Putamen (tissue), 1 donor: ENCODE data around the gene AQP1.

Experiments
- DNase-seq: peaks from one replicate; pipeline ENCODE4 v3.0.0-alpha.2; 2016; ENCODE audit warnings: low spot score

AQP1 gene

DNA sequence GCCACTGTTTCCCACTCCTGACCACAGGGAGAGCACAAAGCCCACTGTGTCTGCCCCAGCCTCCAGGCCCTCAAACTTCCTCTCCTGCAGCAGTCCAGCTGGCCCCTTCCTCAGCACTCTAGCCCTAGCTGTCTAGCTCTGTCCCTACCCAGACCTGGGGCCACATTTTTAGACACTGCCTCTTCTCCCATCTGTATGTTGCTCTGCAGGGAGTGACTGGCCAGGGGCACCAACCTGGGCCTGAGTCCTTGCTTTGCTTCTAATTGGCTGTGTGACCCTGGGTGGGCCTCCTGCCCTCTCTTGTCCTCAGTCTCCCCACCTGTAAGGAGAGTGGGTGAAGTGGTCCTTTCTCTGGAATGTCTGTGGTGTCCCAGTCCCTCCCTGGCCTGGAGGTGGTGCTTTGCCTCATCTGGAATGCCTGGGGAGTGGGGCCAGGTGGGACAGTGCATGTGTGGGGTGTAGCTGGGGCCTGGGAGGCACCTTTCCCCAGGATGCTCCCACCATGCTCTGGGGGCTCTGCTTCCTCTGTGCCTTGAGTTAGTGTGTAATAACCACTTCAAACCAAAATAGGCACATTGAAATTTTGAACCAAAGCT is 25.1 kb downstream of the AQP1 start:
- no peak for DNase-seq

DNA sequence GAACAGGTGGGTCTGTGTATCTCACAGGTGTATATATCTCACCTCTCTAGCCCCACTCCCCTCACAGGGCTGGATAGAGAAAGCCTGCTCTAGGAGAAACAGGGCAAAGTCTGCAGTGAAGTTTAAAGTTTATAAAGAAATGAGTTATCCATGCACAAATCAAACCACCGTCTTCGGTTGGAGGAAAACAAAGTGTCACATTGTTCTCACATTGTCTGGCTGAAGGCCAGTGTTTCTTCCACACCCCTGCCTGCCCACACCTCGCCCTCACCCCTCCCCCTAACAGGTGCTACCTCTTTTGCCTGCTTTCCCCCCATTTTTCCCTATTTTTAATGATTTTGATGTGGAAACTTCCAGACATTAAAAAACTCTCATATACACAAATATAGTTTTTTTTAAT is 25.8 kb downstream of the AQP1 start:
- no peak for DNase-seq

DNA sequence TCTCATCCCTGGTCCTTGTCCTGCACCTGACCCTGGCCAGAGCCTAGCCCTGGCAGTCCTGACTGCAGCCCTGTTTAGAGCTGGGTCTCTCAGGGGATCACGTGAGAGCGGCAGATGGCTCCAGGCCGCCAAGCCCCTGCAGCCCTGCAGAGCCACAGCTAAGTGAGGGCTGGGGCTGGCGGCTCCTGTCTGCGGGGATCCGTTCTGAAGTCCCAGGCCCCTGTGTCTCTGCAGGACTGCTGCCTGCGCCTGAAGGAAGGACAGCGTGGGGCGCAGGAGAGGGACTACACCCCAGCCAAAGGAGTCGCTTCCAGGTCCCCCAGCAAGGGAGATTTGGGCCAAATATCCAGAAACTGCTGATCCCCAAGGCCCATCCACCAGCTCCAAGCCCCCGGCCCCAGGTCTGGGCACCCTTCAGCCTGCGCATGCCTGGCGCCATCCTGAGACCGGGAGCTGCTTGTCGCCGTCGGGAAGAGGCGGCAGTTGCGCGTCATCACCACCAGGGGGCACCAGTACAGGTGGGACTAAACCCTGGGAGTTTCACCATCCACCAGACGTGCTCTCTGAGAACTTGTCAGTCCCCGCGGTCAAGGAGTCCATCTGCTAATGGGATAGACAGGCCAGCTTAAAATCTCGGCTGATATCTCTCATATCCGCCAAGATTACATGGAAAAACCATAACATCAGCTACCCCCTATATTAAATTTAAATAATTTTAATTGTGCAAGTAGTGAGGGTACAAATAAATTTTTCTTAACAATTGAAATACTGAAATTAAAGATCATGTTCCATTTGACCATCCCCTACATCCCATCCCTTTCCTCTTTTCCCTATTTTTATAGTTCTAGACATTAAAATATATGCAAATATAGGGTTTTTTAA is 27.0 kb downstream of the AQP1 start:
- peak; percentile 39 for DNase-seq

DNA sequence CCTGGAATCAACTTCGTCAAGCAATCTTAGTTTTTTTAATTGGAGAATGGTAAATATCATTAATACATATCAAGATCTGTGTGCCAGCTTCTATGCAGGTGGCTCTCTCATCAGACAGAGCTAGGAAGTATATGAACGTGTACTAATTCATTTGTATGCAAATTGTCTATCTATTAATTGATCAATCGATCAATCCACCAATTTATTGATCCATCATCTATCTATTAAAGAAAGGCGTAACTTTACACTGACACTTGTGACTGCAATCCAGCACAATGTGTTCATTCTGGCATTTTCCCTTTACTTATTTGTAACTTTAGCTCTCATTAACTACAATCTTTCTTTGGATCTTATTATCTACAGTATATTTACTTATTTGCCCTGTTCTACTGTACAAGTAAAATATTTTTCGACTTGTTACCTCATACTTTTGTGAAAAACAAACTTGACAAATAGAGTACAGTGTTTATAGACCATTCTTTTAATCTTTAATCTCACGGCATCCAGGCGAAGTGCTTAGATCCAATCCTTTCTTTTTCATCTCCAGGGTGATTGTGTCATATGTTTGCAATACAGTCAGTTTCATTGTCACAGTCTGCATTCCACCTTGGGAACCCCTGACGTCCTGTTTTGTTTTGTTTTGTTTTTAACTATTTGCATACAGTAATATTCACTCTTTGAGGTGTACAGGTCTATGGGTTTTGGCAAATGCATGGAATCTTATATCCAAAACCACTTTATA is 30.1 kb downstream of the AQP1 start:
- no peak for DNase-seq

DNA sequence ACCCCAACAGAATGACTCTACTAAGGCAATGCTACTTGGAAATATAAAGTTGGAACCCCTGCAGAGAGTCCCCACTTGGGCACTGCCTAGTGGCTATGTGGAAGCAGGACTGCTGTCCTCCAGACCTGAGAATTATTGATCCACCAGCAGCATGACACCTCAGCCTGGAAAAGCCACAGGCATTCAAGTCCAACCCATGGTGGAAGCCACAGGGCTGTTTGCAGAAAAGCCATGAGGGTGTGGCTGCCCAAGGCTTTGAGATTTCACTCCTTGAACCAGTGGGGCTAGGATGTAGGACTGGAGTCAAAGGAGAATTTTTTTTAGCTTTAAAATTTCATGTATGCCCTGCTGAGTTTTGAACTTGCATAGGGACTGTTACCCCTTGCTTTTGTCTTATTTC is 38.5 kb downstream of the AQP1 start:
- no peak for DNase-seq

DNA sequence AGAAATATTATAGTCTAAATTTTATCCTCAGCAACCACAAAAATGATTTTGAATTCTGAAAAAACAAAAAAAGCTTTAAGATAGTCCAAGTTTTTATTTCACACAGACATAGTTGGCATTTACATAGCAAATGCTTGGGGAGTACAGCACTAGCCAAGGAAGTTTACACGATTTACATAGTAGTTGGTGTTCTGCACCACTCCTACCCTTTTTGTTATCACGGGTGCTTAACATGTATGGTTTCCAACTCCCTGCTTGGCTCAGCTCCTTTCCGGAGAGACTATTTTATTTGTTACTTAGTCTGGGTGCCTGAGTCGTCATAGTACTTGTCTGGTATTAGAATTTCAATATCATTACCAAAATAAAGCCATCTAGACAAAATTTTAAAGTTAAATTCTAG is 43.3 kb downstream of the AQP1 start:
- no peak for DNase-seq

DNA sequence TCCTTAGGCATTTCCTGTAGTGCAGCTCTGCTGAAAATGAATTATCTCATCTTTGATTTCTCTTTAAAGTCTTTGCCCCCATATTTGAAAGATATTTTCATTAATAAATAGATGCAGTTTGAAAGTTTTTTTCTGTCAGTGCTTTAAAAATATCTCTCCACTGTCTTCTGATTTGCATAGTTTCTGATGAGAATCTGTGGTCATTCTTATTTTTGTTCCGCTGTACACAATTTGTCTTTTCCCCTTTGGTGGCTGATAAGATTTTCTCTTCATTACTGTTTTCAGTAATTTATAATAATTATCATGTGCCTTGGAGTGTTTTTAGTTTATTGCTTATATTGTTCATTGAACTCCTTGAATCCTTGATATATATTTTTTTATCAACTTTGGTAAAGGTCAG is 45.1 kb downstream of the AQP1 start:
- DNase-seq = no peak

DNA sequence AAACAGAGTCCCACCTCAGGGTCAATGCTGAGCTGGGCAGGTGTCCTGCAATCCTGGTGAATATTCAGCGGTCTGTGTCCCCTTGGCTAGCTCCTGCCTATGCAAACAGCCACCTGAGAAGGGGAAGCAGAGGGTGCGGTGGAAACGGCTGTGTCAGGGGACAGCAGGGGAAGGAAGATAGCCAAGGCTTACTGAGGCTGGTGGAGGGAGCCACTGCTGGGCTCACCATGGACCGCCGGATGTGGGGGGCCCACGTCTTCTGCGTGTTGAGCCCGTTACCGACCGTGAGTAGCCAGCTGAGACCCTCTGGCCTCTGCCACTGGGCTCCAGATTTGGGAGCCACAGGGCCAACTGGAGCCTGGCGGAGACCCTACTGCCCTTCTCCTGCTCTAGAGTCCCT is 52.2 kb downstream of the AQP1 start, which contains the start of gene GHRHR:
Gene GHRHR, plus strand, starts transcription at position 112 of the 400 bp plus-strand sequence. Its CDS starts 116 bp downstream, at position 228.
- no peak for DNase-seq

DNA sequence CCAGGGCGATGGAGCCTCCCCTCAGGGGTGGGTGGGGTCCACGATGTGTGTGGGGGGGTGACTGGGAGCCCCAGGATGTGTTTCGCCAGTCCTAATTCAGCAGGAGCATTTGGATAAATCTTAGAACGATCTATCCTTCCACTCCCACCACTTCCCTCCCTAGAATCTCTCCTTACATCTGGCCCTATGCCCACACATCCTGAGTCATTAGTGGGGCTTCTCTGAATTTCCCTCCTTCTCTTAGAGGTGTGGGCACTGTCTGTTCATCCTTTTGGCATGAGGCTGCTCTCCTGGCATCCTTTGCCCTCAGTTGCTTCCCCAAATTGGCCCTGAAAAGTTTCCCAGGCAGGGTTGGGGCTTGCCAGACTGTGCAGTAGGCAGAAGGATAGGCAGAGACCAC is 53.7 kb downstream of the AQP1 start:
- DNase-seq = no peak

DNA sequence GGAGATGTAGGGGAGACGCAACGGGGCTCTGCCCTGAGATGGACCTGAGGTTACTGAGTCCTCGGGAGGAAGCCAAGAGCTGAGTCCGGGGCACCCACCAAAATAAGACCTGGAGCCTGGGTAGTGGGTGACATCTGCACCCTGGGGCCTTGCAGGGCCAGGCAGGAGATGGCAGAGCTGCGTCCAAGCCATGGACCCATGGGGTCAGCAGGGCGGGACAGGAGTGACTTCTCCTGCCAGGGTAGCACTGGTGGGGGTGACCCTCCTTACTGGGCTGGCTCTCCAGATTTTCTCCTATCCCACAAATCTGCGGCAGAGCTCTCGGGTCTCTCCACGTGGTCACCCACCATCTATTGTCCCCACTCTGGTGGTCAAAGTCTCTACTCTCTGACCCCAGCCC is 54.2 kb downstream of the AQP1 start:
- DNase-seq = no peak

DNA sequence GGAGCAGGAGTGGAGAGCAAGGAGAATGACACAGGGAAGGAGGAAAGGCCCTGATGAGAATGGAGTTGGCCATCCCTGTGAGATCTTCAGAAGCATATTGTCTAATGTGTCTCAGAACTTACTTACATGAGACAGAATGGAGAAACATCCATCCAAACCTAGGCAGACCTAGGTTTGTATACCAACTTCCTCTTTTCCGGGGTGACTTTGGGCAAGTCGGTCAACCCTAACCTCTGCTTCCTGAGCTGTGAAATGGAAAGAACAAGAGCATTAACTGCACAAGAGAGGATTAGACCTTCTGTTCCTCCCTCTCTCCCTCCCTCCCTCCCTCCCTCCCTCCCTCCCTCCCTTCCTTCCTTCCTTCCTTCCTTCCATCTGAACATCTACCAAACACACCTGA is 56.6 kb downstream of the AQP1 start:
- DNase-seq = no peak

DNA sequence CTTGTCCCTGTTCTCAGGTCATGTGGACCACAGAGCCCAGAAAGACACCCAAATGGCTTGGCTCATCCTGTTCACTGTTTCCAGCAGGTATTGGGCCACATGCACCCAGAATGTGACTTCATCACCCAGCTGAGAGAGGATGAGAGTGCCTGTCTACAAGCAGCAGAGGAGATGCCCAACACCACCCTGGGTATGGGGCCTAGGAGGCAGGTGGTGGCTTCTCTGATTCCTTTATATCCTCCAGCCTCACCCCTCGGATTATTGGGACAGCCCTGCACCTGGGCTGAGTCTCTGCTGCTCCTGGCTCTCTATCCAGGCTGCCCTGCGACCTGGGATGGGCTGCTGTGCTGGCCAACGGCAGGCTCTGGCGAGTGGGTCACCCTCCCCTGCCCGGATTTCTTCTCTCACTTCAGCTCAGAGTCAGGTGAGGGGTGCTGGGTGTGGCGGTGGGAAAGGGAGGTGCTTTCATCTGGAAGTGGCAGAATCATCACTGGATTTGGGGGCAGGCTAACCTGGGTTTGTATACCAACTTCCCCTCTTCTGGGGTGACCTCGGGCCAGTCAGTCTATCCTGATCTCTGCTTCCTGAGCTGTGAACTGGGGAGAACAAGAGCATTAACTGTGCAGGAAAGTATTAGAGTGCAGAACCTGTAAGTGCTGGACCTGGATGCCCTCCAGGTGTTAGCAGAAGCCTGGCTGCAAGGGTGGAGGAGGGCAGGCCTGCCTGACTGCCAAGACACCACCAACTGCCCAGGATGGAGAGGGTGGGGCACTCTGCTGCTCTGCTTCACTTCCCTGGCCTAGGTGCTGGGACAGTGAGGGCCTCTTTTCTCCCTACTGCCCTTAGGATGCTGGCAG is 57.3 kb downstream of the AQP1 start:
- DNase-seq = no peak

DNA sequence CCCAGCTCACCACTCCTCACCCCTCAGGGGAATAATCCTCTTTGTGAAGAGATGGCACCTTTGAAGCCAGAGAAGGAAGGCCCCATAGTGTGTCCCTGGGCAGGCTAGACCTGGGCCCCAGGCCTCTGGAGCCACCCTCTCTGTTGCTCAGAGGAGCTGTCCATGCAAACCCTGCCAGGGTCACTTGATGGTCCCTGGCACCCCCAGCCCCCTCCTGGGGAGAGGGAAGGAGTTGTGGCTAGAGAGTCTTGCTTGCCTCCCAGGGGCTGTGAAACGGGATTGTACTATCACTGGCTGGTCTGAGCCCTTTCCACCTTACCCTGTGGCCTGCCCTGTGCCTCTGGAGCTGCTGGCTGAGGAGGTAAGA is 57.9 kb downstream of the AQP1 start:
- DNase-seq = no peak

DNA sequence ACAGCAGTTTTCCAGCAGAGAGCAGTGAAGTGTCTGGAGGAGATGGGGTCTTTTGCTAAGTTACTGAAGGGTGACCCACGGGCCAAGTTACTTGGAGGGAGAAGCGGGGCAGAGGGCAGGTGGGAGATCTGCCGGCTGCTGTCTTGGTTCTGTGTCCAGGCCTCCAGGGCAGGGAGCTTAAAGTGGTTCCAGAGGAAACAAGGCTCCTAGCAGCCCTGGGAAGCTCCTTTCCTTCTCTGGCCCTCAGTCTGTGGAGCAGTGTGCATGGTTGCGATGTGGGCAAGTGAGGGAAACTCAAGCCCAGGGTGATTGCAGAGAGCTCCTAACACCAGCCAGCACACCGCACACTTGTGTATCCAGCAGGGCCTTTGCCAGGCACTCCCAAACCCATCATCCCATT is 58.4 kb downstream of the AQP1 start:
- no peak for DNase-seq

DNA sequence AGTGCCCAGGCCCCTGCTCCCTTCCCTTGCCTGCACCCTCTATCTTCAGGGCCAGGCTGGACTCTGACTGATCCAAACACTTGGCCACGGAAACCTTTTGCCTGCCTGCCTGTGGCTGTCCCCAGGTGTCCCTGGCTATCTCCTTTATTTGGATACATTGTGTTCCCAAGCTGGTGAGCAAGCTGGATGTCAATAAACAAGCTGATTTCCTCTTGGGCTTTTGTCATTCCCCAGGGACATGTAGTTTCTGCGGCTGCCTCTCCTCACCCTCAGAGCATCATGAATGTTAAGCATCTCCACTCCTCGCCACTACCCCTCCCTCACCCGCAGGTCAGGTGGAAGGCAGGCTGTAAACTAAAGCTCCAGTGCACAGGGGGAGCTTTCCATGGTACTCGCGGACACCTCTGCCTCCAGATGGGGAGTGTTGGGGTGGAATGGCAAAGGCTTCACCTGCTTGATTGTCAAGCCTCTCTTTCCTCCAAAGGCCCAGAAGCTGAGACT is 59.0 kb downstream of the AQP1 start:
- no peak for DNase-seq

DNA sequence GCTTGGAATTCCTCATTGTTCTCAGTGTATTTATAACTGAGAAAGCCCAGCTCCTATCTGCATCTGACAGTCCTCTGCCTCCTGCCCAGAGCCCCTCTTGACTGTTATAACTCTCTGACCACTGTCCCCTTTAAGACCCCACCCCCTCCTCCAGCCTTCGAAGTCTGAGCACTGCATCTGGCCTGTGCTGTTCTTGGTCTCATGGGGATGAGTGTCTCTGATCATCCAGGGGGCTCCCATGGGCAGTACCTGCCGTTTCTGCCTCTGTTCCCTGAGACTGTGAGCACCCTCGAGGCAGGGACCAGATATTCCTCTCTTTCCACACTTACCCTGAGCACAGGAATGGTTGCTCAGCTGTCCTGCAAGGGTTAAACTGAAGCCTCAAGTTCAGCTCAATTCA is 59.8 kb downstream of the AQP1 start:
- no peak for DNase-seq

DNA sequence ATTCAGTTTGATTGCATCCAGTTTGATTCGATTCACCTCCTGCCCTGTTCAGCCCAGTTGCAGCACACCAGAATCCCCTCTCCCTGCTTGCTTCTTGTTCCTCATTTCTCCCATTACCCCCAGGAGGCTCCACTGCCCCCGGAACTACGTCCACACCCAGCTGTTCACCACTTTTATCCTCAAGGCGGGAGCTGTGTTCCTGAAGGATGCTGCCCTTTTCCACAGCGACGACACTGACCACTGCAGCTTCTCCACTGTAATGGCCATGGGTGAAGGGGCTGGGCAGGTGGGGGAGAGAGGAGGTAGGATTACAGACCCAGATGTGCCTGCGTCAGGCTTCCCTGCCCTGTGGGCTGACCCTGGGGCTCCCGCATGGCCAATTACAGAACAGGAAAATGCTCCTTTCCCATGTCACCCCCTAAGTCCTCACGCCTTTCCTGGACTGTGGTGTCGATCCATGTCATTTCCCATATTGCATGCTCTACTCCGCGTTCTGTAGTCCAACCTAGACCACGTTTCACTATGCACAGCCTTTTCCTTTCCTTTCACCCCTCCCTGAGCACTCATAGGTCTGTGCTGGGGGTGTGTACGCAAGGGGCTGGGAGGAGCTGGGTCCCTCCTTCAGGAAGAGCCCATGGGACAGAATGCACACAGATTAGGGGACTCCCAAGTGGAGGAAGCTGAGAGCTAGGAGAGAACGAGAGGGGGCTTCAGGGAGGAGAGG is 60.3 kb downstream of the AQP1 start:
- DNase-seq = no peak

DNA sequence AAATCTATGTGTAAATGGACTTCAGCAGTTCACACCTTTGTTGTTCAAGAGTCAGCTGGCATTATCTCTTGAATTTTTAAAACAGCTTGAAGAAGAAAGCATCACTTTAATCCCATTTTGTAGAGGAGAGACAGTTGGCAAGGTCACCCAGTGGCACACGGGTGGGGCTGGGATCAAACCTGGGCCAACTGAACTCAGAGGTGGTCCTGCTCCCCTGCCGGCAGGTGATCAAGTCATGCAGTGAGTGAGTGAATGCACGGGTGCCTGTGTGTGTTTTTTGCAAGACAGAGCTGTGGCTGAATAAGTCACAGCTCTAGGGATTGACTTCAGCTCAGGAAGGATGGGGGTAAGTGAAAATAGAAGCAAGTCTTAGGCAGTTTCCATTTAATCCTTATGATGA is 61.6 kb downstream of the AQP1 start:
- no peak for DNase-seq

DNA sequence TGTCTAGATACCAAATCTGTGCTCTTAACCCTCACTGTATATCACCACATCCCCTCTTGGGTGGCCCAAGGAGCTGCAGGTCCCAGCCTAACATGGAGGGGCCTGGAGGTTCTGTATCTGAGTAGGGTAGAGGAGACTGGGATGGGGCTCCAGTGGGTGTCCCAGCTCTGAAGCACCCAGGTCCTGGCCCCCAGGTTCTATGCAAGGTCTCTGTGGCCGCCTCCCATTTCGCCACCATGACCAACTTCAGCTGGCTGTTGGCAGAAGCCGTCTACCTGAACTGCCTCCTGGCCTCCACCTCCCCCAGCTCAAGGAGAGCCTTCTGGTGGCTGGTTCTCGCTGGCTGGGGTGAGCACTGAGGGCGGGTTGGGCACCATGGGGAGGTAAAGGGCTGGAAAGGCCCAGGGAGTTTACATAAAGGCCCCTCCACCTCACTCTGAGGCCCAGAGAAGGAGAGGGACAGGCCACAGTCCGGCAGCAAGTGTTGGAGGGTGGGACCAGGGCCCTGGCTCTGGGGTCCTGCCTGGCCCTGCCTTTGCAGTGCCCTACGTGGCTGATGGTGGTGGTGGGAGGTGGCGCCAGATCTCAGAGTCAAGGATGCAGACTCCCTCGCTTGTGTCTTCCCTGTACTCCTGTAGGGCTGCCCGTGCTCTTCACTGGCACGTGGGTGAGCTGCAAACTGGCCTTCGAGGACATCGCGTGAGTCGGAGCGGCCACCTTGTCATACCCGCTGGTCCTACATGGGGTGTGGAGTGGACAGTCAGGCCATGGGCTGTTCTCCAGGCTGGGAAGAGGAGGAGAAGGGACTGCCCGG is 62.3 kb downstream of the AQP1 start:
- DNase-seq = no peak

DNA sequence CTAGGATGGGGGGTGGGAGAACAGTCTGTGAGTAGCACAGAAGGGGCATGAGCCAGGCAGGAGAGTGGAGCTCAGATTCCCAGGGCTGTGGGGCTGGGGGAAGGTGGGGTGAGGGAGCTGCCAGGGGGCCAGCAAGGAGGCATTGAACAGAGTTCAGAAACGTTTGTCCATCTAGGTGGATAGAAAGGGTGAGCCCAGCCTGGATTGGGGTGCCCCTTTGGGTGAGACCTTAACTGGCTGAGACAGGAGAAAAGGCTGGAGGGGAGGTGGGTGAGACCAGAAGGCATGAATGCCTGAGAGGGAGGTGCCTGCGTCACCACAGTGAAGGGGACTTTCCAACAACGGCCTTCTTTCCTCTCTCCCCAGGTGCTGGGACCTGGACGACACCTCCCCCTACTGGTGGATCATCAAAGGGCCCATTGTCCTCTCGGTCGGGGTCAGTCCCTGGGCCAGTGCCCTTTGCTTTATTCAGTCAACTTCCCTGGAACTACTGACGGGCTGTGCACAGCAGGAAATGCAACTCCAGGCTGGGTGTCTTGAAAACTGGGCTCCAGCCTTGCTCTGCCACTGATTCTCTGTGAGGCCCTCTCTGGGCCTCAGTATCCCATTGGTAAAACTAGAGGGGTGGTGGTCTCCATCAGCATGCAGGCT is 63.1 kb downstream of the AQP1 start:
- DNase-seq = no peak
